Erythroblast (primary cell): ENCODE measurements around the gene SGK1.

ENCODE experiments used
- GATA1 ChIP-seq: IDR thresholded peaks from 2 replicates; pipeline ENCODE4 v1.6.1; 2011; ENCODE audit warnings: low read depth, mild to moderate bottlenecking, control low read depth, low read length, moderate library complexity
- POLR2A ChIP-seq: IDR thresholded peaks from 2 replicates; pipeline ENCODE4 v1.6.1; 2011; ENCODE audit warnings: mild to moderate bottlenecking, low read length

DNA sequence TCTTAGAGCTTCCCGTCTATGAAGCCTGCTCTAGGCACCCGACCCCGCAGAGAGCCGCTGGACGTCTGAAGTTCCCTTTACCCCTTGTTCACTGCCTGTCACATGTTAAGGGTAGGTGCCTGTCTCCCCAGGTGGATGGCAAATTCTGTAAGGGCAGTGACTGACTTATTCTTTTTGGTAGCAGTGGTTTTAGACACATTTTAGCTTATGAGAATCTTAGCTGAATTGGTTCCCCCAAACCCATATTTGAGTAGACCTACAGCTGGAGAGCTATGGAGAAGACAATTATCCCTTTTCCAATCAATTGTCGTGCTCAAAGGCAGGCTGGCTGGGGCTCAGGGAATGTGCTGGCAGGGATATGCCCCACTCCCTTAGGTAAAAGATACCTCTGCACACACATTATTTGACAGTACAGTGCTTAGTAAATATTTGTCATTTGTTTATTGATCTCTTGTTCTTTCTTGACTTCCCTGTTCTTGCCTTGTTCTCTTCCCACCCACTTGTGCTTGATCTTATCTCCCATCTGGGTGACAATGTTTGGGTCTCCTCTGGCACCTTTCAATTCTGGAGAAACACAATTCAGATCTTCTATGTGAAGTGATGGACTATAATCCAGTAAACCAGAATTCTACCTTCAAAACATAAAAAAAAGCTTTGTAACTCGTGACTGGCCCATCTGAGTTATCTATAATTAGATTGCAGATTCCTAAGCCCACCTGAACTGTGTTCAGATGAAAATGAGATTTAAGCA lies 151.2 kb downstream of the SGK1 start:
- TF ChIP-seq POLR2A (no peak), GATA1 (no peak)
